Left ventricle myocardium superior (tissue), 1 donor: ENCODE measurements around the gene GPR176. TPM values are rescaled to one million over a fixed set of nuclear protein-coding genes. Genes with fewer than 3 reads are reported as not detected.

Source experiments
- ATAC-seq: fragments of 200-7000 bp; cut with Tn5 transposase; one replicate; pipeline ENCODE4 v1.9.1; 2020; ENCODE audit warnings: mild to moderate bottlenecking, moderate library complexity
- DNase-seq: peaks from one replicate; pipeline ENCODE4 v3.0.0-alpha.2; 2020
- intact Hi-C: fragments of 100-400 bp; cut with micrococcal nuclease; formaldehyde crosslinking; loops from one replicate; pipeline ENCODE4 v1.11.0; 2022
- total RNA-seq: library from RNA; stranded (reverse); fragmentation: NEBNext Ultra II Directional; extraction: Animal tissue kit (Norgen Biotek cat#: 25700); gene quantifications from one replicate; pipeline ENCODE4 v1.2.1, GENCODE V29; 2021
- donor health status: DM: no; HTN: yes; CAD: no; lungs with severe emphysema.

Gene GPR176
- total RNA-seq, 1 donor from 2014 or later: 1.5 TPM

GRCh38 chr15:39793923-39794322 lies 126.1 kb downstream of the GPR176 start:
- ATAC-seq (no peak), DNase-seq (no peak)
- intact Hi-C loops: no loop called here

- ATAC-seq (peak; percentile 63), DNase-seq (no peak)
- intact Hi-C loops: no loop called here
Observed at GRCh38 chr15:39792844-39793335, 127.2 kb downstream of the GPR176 start.

DNA sequence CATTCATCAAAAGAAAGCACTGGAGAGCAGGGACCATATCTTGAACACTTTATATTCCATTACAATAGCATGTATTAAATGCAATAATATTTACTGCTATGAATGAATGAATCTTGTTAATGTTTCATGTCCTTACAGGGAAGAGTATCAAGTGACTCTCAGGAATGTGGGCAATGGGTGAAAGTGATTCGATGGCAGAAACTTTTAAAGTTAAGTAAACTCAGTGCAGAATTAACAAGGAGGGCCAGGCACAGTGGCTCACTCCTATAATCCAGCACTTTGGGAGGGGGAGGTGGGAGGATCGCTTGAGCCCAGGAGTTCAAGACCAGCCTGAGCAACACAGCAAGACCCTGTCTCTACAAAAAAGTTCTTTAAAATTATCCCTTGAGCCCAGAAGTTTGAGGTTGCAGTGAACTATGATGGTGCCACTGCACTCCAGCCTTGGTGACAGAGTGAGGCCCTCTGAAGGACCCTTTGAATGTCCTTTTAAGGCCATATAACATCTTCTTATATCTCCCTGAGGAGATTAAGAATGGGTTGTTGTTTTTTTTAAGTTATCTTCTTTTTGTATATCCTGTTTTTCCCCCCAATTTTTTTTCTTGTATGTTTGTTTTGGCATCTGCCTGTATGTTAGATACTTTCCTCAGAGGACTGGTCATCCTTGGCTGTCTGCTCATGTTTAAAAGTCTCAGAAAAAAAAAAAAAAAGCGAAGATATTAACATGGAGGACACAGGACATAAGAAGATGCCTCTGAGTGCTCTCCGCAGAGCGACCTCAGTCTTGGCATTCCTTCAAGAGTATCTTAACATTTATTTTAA lies 127.8 kb downstream of the GPR176 start:
- no peak for DNase-seq
- intact Hi-C loops: no loop called here
- ATAC-seq: peak; percentile 80

GRCh38 chr15:39789736-39790135 lies 130.3 kb downstream of the GPR176 start:
- intact Hi-C loops: loop anchor here (10.0 kb wide), 3 partner anchors 85 to 185 kb away; partner anchors contain the start of gene EIF2AK4

DNA sequence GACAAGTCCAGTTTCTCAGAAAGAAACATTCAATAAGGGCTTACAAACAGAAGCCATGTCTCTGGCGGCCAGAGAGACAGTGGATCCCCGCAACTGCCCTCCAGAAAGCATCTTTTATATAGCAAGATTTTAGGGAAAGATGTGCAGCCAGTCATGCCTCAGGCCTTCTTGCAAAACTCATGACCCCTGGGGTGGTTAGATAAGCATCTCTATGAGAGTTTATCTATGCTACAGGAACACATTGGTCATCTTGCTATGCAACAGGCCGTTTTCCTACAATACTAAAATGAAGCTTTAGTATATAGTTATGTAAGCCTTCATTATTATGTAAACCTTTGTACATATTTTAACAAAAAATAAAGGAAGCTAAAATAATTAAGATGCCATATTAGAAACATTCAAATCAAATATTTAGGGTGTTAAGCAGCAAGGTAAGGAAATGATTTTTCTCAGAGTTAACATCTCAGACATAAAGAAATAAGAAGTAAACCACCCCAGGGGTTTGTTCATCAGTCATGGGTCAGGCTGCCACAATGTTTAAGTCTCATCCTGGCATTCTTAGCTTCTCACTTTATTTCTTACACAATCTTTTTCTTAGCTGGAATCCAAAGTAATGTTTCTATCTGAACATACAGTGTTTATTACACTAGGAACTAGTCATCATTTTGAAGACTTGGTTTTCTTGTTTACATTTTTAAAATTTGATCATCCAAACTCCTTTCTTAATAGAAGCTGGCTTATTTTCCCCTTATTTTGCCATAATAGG lies 131.1 kb downstream of the GPR176 start:
- DNase-seq: no peak
- no peak for ATAC-seq
- intact Hi-C loops: loop anchor here (10.0 kb wide), 3 partner anchors 86 to 186 kb away; partner anchors contain the start of gene EIF2AK4

More at GRCh38 chr15:39789736-39790135, 130.3 kb downstream of the GPR176 start:
- no peak for ATAC-seq
- no peak for DNase-seq

GRCh38 chr15:39788108-39788507 lies 132.0 kb downstream of the GPR176 start:
- ATAC-seq: no peak
- intact Hi-C loops: loop anchor here (10.0 kb wide), 3 partner anchors 87 to 187 kb away; partner anchors contain the start of gene EIF2AK4
- no peak for DNase-seq

DNA sequence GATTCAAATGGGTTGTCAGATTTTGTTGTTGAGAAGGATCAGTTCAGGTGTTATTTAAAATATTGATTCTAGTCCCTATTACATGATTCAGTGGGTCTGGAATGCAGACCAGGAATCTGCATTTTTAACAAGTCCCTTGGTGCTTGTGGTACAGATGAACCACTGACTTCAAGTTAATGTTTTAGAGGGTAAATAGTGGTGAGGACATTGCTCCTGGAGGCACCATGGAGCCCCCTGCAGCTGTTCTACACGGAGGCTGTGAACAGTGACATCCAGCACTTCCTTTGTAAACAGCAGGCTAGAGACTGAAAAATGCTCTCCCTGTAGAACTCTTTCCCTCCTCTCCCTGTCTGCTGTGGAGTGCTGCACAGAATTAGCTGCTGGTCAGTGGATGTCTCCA lies 132.6 kb downstream of the GPR176 start:
- no peak for ATAC-seq
- no peak for DNase-seq
- intact Hi-C loops: loop anchor here (10.0 kb wide), 3 partner anchors 87 to 187 kb away; partner anchors contain the start of gene EIF2AK4

DNA sequence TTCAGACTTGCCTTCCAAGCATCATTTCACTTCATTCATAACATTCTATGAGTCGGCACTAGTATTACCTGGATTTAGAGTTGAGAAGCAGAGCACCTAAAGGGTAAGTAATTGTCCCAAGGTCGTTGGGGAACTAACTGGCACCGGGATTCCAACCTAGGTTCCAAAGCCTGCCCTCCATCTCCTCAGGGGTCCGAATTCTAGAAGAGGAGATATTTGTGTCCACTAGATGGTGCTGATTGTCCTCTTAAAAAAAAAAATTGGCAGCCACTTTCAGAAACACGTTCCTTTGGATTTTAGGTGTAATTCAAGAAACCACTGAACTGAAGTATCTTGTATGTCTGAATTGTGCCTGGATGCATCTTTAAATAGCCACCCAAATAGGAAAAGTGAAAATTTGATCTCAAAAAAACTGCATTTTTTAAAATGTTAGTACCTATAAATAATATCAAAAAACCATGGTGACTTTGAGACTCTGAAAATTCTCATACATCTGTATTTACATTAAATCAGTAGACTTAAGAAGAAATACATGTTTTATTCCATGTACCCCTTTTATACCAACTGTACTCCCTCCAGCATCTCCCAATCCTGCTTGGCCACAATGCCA lies 133.5 kb downstream of the GPR176 start:
- no peak for DNase-seq
- intact Hi-C loops: loop anchor here (10.0 kb wide), 3 partner anchors 88 to 188 kb away; partner anchors contain the start of gene EIF2AK4
- no peak for ATAC-seq

- ATAC-seq: no peak
- no peak for DNase-seq
- intact Hi-C loops: loop anchor here (10.0 kb wide), 3 partner anchors 89 to 189 kb away; partner anchors contain the start of gene EIF2AK4
Observed at GRCh38 chr15:39785841-39786240, 134.2 kb downstream of the GPR176 start.

DNA sequence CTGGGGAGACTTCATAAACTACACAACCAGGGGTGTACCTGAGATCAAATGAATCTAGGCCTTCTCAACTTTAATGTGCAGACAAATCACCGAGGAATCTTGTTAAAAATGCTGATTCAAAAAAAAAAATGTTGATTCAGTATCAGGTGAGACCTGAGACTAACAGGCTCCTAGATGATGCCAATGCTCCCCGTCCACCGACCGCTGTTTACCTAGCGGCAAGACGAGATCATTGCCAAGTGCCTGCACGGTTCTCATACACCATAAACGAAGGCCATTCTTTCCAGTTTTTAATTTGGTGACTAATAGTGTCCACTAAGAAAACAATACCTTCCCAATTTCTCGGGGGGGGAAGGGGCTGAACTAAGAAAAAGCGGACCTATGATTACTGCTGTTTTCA lies 134.9 kb downstream of the GPR176 start:
- DNase-seq: no peak

GRCh38 chr15:39784638-39785037 lies 135.4 kb downstream of the GPR176 start:
- ATAC-seq: no peak
- DNase-seq: no peak

More for the DNA sequence above, 134.9 kb downstream of the GPR176 start:
- no peak for ATAC-seq
- intact Hi-C loops: loop anchor here (10.0 kb wide), 3 partner anchors 90 to 190 kb away; partner anchors contain the start of gene EIF2AK4

GRCh38 chr15:39784125-39784524 lies 135.9 kb downstream of the GPR176 start:
- intact Hi-C loops: loop anchor here (10.0 kb wide), 3 partner anchors 91 to 191 kb away; partner anchors contain the start of gene EIF2AK4
- no peak for DNase-seq
- ATAC-seq: no peak

More at GRCh38 chr15:39784638-39785037, 135.4 kb downstream of the GPR176 start:
- intact Hi-C loops: loop anchor here (10.0 kb wide), 3 partner anchors 90 to 190 kb away; partner anchors contain the start of gene EIF2AK4

- peak; percentile 2 for ATAC-seq
- intact Hi-C loops: loop anchor here (10.0 kb wide), 3 partner anchors 91 to 191 kb away; partner anchors contain the start of gene EIF2AK4
- no peak for DNase-seq
Observed at GRCh38 chr15:39783244-39783820, 136.7 kb downstream of the GPR176 start.

DNA sequence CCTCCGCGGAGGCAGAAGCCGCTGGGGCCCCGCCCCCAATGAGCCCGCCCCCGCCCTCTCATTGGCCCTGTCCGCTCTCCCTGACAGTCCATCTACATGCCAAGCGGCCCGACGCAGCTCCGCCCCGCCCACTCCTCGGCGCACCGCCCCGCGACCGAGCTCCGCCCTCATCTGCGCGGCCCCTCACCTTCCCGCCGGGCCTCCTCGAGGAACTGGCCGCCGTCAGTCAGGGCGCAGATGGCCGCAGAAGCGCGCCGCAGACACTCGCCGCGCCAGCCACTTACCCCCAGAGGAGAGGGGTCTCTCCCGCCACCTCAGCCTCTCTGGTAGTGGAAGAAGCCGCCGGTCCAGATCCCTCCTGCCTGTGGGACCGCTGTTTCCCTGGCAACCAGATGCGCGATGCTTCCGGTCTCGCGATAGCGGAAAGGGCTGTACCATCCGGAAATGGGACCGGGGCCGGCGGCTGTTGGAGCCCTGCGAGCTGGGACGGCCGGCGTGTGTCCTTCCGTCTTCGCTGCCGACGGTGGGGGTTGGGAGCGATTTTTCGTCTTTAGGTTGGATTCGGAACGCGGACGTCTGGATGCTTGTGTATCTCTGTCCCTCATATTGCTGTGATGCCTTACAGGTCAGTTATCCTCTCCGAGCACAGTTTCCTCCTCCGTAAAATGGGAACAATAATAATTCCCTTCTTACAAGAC lies 137.5 kb downstream of the GPR176 start, which contains the start of gene FSIP1:
Gene FSIP1 (minus strand): TSS at position 401 of the 698 bp plus-strand sequence. CDS start 6,317 bp downstream, outside the sequence.
- DNase-seq (peak; percentile 97), ATAC-seq (peak; percentile 100)
- intact Hi-C loops: loop anchor here (10.0 kb wide), 3 partner anchors 92 to 192 kb away; partner anchors contain the start of gene EIF2AK4

DNA sequence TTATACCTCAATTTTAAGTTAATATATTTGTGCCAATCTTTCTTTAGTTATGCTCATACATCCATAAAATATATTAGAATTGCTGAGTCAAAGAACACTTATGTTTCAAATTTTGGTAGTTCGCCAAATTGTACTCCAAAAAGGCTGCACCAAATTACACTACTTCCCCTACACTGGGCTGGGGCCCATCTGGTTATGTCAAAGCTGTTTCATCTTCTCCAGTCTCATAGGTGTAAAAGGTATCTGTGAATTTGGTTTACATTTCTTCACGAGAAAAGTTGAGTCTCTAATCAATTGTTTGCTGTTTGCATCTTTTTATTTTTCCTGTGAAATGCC lies 138.1 kb downstream of the GPR176 start:
- intact Hi-C loops: loop anchor here (10.0 kb wide), 3 partner anchors 93 to 193 kb away; partner anchors contain the start of gene EIF2AK4
- DNase-seq (no peak), ATAC-seq (no peak)

GRCh38 chr15:39781147-39781966 lies 138.7 kb downstream of the GPR176 start:
- DNase-seq (no peak), ATAC-seq (no peak)
- intact Hi-C loops: loop anchor here (10.0 kb wide), 3 partner anchors 93 to 193 kb away; partner anchors contain the start of gene EIF2AK4

GRCh38 chr15:39778021-39778420 lies 142.0 kb downstream of the GPR176 start:
- no peak for ATAC-seq

More at GRCh38 chr15:39778021-39778420, 142.0 kb downstream of the GPR176 start:
- intact Hi-C loops: no loop called here
- DNase-seq: no peak
